ENCODE measurements around the gene TNS2.

TNS2 gene

GRCh38 chr12:53036802-53037201 lies 13.1 kb upstream of the TNS2 start:
- no peak for TF ChIP-seq CTCF (IDR thresholded peaks at IDR 0.05; ENCODE audit: insufficient read depth, low read length, missing control alignments)
- H3K4me3 ChIP-seq (ENCODE audit: low read depth, low read length), result no peak overlapping the region
- POLR2A ChIA-PET, result interaction anchor here (0.9 kb wide), 1 partner anchor 10 kb away, joined by 4 read pairs; no protein-coding TSS in a partner anchor
- no peak for DNase-seq (ENCODE audit: low read depth, low spot score)
- CTCF ChIA-PET, result interaction anchor here (1.2 to 5.5 kb wide), 6 partner anchors 11 to 62 kb away, joined by 4 to 71 read pairs (median 17); partner anchors contain the start of gene TNS2

- DNase-seq (ENCODE audit: low read depth, low spot score), result no peak
- CTCF ChIA-PET, result interaction anchor here (1.9 to 5.5 kb wide), 5 partner anchors 8 to 59 kb away, joined by 9 to 71 read pairs (median 15); partner anchors contain the start of gene TNS2
- POLR2A ChIA-PET, result no interaction called here
- H3K4me3 ChIP-seq (ENCODE audit: low read depth, low read length), result no peak overlapping the region
- no peak for TF ChIP-seq CTCF (IDR thresholded peaks at IDR 0.05; ENCODE audit: insufficient read depth, low read length, missing control alignments)
These were observed 10.0 kb upstream of the TNS2 start for GRCh38 chr12:53039851-53040250.

GRCh38 chr12:53042607-53043454 lies 7.0 kb upstream of the TNS2 start:
- TF ChIP-seq CTCF (IDR thresholded peaks at IDR 0.05; ENCODE audit: insufficient read depth, low read length, missing control alignments), result no peak
- CTCF ChIA-PET, result interaction anchor here (1.1 to 1.9 kb wide), 3 partner anchors 8 to 155 kb away, joined by 3 to 4 read pairs (median 4); no protein-coding TSS in a partner anchor
- no peak overlapping the region for H3K4me3 ChIP-seq (ENCODE audit: low read depth, low read length)
- POLR2A ChIA-PET, result no interaction called here
- DNase-seq (ENCODE audit: low read depth, low spot score), result no peak

- no peak for DNase-seq (ENCODE audit: low read depth, low spot score)
- CTCF ChIA-PET, result interaction anchor here (1.0 to 1.9 kb wide), 4 partner anchors 9 to 154 kb away, joined by 3 to 5 read pairs (median 4); no protein-coding TSS in a partner anchor
- POLR2A ChIA-PET, result interaction anchor here (0.6 to 1.3 kb wide), 3 partner anchors 11 to 25 kb away, joined by 3 read pairs; no protein-coding TSS in a partner anchor
- no peak overlapping the region for H3K4me3 ChIP-seq (ENCODE audit: low read depth, low read length)
- no peak for TF ChIP-seq CTCF (IDR thresholded peaks at IDR 0.05; ENCODE audit: insufficient read depth, low read length, missing control alignments)
These were observed 5.7 kb upstream of the TNS2 start for GRCh38 chr12:53044052-53044581.

- H3K4me3 ChIP-seq (ENCODE audit: low read depth, low read length), result no peak overlapping the region
- ChIA-PET CTCF (interaction anchor here (1.0 to 1.7 kb wide), 5 partner anchors 8 to 57 kb away, joined by 3 to 5 read pairs (median 4); no protein-coding TSS in a partner anchor), POLR2A (interaction anchor here (1.1 to 2.6 kb wide), 4 partner anchors 12 to 54 kb away, joined by 3 to 10 read pairs (median 4); no protein-coding TSS in a partner anchor)
- no peak for DNase-seq (ENCODE audit: low read depth, low spot score)
- TF ChIP-seq CTCF (IDR thresholded peaks at IDR 0.05; ENCODE audit: insufficient read depth, low read length, missing control alignments), result no peak
These were observed 4.8 kb upstream of the TNS2 start for GRCh38 chr12:53044896-53045695.

Data from AG04449 (cell line).